ENCODE data around the gene TMEM184B.

Gene TMEM184B

GRCh38 chr22:38276166-38276565 lies 3.4 kb upstream of the TMEM184B start:
- DNase-seq (ENCODE audit: low read depth), result no peak

- no peak for DNase-seq (ENCODE audit: low read depth)
Observed at GRCh38 chr22:38273135-38273826, 471 bp upstream of the TMEM184B start.

GRCh38 chr22:38271927-38272372 lies 860 bp downstream of the TMEM184B start:
- peak; percentile 31 for DNase-seq (ENCODE audit: low read depth)

GRCh38 chr22:38271101-38271500 lies 1.7 kb downstream of the TMEM184B start:
- no peak for DNase-seq (ENCODE audit: low read depth)

GRCh38 chr22:38270091-38270992 lies 2.5 kb downstream of the TMEM184B start:
- DNase-seq (ENCODE audit: low read depth), result no peak

- no peak for DNase-seq (ENCODE audit: low read depth)
Observed at GRCh38 chr22:38269466-38269865, 3.3 kb downstream of the TMEM184B start.

GRCh38 chr22:38267086-38267485 lies 5.7 kb downstream of the TMEM184B start:
- DNase-seq (ENCODE audit: low read depth), result no peak

- no peak for DNase-seq (ENCODE audit: low read depth)
Observed at GRCh38 chr22:38266120-38266519, 6.7 kb downstream of the TMEM184B start.

GRCh38 chr22:38264322-38264843 lies 8.4 kb downstream of the TMEM184B start:
- DNase-seq (ENCODE audit: low read depth), result no peak

GRCh38 chr22:38262051-38262795 lies 10.6 kb downstream of the TMEM184B start:
- DNase-seq (ENCODE audit: low read depth), result peak; percentile 59

- DNase-seq (ENCODE audit: low read depth), result no peak
Observed at GRCh38 chr22:38260761-38261681, 11.8 kb downstream of the TMEM184B start.

GRCh38 chr22:38259370-38259769 lies 13.4 kb downstream of the TMEM184B start:
- DNase-seq (ENCODE audit: low read depth), result no peak

- no peak for DNase-seq (ENCODE audit: low read depth)
Observed at GRCh38 chr22:38258895-38259294, 13.9 kb downstream of the TMEM184B start.

- DNase-seq (ENCODE audit: low read depth), result peak; percentile 18
Observed at GRCh38 chr22:38257650-38258250, 15.1 kb downstream of the TMEM184B start.

GRCh38 chr22:38257181-38257580 lies 15.6 kb downstream of the TMEM184B start:
- peak; percentile 80 for DNase-seq (ENCODE audit: low read depth)

GRCh38 chr22:38255697-38256096 lies 17.1 kb downstream of the TMEM184B start:
- DNase-seq (ENCODE audit: low read depth), result no peak

GRCh38 chr22:38251341-38251692 lies 21.5 kb downstream of the TMEM184B start:
- DNase-seq (ENCODE audit: low read depth), result no peak

- no peak for DNase-seq (ENCODE audit: low read depth)
Observed at GRCh38 chr22:38250643-38251340, 22.0 kb downstream of the TMEM184B start.

GRCh38 chr22:38249803-38250642 lies 22.8 kb downstream of the TMEM184B start:
- no peak for DNase-seq (ENCODE audit: low read depth)
